Activated T-helper 1 cell treated with Interleukin-2 at 50 U/mL for 16 hours (primary cell): Measurements from ENCODE around the gene TRAF1.

ENCODE experiments used
- DNase-seq: peaks from one replicate; pipeline ENCODE4 v3.0.0-alpha.2; 2020; ENCODE audit warnings: low read depth

Gene TRAF1

DNA sequence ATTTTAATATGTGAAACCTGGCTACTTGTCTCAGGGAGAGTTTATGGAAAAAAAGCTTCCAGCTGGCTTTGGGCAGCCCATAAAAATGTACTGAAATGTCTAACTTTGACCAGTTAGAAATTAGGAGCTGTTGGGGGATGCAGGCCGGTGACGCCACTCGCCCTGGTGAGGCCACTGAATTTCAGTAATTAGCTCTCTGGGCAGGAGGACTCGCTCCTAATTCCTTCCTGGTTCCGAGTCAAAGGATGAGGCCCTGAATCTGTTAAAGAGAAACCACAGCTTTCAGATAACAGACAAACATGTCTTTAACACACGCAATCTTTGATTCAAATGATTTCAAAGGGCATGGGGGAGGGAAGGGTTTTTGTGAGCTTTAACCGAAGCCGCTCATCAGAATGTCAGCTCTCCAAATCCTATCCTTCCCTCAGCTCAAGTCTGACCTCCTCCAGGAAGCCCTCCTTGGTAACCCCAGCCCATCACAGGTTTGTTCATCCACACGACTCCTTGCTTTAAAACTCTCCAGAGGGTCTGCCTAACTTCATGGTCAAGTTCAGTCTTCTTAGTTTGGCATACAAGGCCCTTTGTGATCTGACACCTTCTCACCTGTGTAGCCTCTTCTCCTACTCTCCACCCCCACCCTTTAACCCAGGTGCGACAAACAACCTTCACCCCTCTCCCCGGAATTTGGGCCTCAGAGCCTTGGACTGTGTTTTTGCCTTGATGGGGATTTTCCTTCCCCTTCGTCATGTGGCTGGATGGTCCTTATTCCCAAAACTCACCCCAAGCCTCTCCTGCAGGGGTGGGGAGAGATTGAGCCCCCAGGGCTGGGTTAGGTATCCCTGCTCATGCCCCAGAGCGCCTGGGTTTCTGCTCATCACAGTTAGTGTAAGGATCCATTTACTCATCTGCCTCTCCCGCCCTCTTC, 36.0 kb downstream of the TRAF1 start:
- no peak for DNase-seq

DNA sequence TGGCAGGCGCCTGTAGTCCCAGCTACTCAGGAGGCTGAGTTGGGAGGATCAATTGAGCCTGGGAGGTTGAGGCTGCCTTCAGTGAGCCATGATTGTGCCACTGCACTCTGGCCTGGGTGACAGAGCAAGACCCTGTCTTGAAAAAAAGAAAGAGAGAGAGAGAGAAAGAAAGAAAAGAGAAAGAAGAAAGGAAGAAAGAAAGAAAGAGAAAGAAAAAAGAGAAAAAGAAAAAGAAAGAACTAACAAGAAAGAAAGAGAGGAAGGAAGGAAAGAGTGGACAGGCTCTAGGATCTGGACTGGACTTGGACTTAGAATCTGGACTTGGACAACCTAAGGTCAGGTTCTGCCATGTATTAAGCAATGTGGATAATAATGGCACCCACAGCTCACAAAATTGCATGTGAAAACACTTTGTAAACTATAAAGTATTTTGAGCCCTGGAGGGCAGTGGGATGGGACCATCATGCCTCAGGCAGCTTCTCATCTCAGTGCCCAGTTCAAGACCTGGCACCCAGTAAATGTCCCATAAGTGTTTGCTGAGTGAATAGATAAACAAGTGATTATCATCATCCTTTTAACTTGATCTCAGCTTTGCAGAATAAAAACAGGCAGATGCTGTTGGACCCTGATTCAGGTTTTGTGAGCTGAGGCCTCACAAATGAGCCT, 36.9 kb downstream of the TRAF1 start:
- no peak for DNase-seq

DNA sequence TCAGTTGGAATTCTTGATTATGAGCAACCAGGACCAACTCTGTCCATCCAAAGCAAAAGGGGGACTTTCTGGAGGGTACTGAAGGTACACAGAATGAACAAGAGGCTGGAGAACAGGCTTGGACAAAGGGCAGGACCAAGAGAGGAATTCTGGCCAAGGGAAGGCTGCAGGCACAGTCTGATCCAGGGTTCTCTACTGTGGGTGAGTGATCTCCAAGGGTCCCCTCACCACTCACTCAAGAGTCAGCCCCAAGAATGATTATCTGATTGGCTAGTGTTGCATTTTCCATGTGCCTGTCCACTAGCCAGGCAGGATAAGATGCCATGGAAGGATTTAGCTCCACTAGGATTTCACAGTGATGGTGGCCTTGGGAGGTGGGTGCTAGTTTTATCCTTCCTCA, 38.0 kb downstream of the TRAF1 start:
- DNase-seq, result no peak

DNA sequence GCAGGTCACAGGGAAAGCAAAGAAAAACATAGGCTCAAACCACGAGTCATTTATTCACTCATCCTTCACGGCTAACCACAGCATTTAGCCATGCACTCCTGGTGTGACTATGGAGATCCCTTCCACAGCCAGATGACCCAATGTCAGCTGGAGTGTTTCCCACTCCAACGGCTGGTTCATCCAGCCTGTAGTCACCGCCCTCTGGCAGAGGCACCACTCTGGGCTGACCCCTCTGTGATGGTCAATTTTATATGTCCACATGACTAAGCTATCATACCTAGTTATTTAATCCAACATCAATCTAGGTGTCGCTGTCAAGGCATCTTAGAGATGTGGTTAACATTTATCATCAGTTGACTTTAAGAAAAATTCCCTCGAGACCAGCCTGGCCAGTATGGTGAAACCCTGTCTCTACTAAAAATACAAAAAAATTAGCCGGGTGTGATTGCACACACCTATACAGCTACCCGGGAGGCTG, 40.1 kb downstream of the TRAF1 start:
- DNase-seq, result no peak

DNA sequence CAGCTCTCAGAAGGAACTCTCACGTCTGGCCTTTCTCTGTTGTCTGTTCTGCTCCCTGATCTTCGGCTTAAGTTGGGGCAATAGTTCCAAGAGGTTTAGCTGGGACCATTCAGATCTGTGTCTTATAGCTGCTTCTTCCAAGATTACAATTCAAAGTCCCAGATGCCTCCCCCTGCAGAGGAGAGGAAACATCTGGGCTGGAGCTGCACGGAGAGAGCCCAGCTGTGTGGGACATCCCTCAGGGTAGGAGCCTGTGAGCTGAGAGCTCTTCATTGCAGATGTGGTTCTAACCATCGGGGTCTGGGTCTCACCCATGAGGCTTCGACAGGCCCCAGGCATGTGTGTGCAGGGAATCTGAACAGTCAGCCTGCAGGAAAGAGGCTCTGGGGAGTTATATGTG, 40.6 kb downstream of the TRAF1 start:
- DNase-seq, result no peak

DNA sequence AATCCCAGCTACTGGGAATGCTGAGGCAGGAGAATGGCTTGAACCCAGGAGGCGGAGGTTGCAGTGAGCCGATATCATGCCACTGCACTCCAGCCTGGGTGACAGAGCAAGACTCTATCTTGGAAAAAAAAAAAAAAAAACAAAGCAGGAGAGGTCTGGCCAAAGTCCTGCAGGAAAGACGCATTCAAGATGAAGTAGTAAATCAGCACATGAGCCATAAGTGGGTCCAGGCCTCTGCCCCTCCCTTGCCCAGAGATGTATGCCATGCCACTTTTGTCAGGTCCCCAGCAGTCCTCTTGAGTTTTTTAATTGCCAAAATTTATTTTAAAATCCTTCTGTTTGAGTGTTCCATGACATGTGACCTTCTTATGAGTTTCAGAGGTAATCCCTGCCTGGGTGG, 41.1 kb downstream of the TRAF1 start:
- DNase-seq, result no peak

DNA sequence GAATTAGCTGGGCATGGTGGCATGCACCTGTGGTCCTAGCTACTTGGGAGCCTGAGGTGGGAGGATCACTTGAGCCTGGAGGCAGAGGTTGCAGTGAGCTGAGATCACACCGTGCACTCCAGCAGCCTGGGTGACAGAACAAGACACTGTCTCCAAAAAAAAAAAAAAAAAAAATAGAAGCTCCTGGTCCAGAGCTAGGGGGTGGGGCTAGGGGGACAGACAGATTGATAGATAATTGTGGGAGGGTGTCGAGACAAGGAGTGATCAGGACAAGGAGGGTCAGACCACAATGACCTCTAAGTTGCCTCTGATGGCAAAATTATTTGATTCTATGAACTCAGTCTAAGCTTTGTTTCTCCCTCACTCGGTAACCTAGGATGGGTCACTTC, 43.0 kb downstream of the TRAF1 start:
- no peak for DNase-seq

DNA sequence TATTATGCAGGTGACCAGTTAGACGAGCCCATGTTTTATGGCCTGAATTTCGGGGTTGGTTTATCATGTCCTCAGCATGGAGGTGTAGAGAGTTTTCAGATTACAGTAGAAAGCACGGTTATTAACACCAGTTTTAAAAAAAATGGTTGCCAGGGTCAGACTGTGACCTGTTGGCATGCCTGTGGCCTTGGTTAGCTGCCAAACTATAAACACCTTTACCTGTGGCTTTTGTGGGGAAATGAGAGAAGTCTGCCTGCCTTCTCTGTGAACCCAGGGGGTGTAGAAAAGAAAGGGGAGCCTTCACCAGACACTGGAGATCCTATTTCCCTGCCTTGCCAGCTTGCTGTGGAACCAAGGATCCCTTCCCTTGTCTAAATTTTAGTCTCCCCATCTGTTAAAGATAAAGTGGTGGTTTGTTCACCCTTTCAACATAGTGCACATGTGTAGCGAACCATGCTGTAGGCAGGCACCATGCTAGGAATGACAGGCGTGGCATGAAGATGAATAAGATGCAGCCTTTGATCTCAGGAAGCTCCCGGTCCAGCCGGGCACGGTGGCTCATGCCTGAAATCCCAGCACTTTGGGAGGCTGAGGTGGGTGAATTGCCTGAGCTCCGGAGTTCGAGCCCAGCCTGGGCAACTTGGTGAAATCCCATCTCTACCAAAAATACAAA, 43.5 kb downstream of the TRAF1 start:
- DNase-seq, result no peak

DNA sequence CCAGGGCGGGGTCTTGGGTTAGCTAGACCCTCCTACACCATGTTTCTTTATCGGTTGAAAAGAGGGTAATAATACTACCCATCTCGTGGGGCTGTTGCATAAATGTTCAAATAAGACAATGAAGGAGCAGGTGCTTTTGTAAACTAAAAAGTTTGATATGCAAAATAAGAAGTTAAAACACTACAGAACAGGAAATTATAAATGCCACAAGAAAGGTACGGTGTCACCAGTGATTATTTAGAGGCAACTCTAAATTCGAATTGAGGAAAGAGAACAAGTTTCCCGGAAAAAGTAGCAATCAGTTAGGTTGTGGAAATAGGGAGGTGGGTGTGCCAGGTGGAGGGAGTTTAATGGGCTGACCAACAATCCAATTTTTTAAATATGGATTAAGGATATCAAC, 47.1 kb downstream of the TRAF1 start:
- no peak for DNase-seq

DNA sequence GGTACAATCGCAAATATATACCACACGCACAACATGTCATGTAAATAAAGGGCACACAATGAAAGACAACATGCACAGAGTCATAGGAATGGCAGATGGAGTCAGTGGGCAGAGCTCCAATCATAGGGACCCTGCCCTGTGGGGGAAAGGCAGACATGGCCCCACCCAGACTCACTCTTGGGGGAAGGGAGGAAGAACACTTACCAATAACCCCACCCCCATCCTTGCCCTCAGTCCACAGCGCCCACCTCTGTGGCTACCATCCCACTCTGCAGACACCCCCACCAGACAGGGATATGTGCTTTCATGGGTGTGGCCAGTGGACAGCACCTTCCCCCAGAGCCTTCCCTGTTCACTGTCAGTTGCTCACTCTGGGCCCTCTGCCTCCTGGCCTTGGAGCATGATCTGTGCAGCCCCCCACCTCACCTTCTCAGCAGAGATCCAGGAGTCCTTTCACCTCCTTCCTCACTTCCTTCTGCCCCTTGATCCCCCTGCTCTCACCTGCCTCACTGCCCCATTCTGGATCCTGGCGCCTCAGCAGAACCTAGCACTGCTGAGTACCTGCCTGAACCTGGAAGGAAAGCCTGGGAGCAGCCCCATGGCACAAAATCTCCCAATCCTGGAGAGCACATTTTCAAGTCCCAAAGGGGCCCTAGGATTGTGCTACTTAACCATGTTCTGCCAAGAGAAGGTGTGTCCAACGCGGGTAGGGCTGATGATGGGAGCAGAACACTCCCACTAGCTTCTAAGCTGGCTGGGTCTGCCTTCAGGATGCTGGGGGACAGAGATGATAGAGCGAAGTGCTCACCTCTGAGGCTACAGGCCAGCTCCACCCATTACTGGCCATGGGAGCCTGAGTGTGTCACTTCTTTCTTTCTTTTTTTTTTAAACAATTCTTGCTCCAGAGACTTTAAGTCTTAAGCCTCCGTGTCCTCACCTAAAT, 48.1 kb downstream of the TRAF1 start:
- DNase-seq, result no peak

DNA sequence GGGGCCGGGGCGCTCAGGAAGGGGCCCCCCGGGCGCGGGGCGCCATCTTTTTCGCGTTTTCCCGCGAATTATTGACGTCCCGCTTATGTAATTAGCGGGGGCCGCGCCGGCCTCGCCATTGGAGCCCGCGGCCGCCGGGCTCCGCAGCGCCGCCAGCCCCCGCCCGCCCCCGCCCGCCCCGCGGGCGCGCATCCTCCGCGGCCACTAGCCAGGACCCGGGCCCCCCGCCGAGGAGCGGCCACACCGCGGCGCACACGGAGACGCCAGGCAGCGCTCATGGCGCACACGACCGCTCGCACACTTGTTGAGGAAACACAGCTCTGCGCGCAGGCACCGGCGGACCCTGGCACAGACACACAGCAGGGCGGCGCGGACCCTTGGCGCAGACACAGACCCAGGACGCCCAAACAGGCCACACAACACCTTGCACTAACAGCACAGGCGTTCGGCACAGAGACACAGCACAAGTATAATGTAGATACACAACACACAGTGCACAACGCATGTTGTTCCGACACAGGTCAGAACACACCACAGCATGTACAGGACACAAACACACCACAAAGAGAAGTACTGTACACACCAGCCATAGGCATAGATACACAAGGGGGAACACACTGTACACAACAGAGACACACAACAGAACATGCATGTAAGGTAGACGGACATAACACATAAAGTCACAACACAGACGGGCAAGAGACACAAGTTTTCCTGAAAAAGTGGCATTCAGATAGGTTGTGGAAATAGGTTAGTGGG, 49.1 kb downstream of the TRAF1 start:
- peak; percentile 60 for DNase-seq

DNA sequence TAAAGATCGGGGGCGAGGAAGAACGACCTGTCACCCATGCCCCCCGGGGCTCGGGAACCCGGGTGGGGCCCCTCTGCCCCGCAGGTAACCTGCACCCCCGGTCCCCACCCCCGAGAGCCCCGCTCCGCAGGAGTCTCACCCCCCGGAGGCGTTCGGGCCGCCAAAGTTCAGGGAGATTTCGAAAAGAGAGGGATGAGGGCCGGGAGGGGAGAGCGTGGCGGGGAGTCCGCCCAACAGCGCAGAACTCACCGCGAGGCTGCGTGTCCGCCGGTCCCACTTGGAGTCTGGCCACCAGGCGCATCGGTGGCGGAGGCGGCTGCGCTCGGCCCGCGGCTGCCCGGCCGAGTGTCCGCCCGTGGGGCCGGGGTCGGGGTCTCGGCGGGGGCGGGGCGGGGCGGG, 49.8 kb downstream of the TRAF1 start, which contains the start of gene PHF19:
PHF19 (minus strand) TSS at position 347 of the 399 bp plus-strand sequence. CDS start 2,447 bp downstream, outside the sequence.
- DNase-seq, result no peak

DNA sequence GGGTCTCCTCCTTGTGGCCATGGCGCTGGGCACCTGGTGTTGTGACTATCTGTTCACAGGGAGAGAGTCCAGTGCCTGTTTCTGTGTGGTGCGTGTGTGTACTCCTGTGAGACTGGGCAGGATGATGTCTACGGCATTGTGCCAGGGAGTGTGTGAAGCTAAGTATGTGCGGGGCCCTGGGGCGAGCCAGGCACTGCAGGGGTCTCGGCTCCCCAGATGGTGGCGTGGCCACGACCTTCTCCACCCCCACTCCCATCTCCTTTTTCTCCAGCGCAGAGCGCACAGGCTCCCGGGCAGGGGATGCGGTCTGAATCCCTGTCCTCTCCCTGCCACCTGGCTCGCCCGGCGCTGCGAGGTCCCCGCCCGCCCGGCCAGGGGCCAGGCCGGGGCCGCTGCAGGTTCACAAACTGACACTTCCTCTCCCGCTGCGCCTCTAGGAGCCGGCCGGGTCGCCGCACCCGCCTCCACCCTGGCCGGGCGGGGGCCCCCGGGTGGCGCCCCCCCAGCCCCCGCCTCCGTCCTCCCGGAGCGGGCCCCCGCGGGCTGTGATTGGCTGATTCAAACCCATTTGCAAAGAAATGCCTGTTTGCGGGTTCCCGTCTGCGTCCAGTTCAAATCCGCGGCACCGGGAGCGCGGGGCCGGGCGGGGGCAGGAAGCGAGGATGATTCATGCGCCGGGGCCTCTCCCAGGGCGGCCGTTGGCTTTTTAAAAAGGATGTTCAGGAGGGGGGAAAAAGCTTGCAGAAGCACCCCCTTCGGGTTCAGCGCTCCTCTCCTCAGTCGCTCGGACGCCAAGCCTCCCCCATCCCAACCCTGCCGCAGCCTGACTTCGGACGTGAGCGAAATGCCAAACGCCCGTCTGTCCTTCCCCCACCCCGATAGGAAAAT, 50.4 kb downstream of the TRAF1 start:
- DNase-seq, result peak; percentile 78

DNA sequence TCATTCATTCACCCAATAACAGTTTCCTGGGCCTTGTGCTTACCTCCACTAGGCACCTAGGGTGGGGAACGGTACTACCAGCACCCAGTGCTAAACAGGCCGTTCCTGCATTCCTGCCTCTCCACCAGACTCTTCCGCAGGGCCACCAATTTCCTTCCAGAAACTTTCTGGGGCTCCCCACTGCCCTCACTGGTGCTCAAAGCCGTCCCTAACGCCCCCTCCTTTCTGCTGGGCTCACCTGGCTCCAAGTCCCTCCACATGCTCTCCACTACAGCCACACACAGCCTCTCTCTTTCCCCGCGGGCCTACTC, 51.0 kb downstream of the TRAF1 start:
- DNase-seq, result no peak

DNA sequence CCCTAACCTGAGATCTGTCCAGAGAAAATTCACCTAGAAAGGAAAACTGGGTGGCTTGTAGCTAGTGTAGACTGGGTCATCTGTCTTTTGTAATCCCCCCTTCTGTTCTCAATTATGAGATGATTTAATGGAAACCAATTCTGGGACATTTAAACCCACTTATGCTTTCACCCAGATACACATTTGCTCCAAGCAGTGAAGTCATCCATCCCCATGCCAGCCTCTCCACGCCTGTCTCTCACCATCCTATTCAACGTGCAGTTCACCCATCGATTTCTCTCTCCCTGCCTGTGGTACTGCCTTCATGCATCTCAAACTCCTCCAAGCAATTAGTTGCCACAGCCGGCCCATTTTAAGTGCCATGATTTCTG, 51.4 kb downstream of the TRAF1 start:
- no peak for DNase-seq

DNA sequence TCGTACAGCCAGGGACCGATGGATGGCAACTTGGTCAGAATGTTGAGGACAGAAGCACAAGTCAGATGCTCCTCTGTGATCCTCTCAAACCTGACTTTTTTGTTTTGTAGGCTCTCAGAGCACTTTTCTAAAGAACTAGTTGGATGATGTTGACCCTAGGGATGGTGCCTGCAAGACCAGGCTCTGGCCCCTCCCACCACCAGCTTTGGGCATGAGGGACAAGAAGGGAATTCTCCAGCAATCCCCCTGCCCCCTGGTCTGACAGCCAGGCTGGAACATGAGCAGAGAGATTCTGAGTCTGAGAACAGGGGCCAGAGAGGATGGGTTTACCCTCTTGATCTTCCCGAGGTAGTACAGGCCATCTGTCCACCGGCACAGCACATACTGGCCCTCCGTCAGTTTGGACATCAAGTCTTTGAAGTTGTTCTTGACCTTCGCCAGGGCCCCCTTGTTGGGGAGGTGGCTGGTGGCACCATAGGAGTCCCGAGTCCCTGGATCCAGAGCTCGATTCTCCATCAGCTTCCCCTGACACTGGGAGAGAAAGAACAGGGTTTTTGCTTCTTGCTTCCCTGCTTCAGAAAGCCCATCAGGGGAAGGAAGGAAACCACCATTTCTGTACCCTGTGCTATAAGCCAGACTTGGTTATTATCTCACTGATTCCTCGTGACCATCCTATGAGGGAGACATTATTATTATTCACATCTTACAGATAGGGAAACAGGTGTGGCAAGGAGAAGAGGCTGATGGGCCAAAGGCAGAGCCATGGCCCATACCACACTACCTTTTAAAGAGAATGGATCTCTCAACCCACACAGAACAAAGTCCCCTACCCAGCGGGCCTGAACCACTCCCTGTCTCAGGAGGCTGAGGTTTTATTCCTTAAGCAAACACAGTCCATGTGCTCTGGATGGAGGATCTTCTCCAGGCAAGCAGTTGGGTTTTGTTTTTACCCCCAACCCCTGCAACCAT, 52.1 kb downstream of the TRAF1 start:
- DNase-seq, result no peak

DNA sequence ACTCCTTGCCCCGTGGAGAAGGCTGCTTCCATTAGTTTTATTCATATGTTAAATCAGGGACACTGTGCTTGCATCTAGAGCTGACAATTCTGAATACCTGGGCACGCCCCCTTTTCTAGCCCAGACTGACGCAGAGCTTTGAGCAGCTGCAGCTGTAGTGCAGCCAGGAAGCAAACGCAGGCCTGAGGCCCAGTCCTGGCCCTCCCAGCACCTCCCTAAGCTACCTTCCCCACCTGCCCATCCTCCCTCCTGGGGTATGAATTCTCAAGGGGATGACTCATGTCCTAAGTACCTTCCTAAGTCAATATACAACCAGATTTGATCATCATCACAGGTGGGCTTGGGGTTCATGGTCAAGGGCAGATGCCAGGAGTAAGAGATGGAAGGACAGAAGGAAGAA, 53.1 kb downstream of the TRAF1 start:
- DNase-seq, result no peak

DNA sequence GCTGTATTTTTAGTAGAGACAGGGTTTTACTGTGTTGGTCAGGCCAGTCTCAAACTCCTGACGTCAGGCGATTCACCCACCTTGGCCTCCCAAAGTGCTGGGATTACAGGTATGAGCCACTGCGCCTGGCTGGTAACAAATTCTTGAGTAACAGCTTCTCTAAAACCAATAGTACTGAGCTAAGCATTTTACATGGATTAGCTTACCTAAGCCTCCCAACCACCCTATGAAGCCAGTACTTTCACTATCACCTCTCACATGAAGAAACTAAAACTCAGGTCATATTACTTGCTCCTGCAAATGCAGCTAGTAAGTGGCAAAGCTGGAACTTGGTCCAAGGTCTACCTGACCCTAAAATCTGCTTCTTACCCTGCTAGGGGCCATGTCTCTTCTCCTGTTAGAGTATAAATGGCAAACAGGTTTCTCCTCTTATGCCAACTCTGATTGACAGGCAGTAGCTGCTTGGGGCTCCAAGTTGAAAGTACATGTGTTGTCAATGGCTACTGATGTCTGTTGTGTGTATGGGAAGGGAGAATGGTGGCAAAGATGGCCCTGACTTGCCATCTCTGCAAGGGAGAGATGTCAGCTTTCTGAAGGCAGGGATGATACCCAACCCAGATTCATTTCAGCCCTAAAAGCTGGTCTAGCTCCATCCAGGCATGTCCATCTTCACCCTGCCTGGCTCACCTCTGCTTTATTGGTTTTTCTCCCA, 53.6 kb downstream of the TRAF1 start:
- no peak for DNase-seq
